ENCODE results near the gene MVB12B.
"Not testable (repeated sequence)": the region's sequence is repeated elsewhere in the genome, so short reads cannot be mapped to it uniquely, and the experiment has no call there.

MVB12B gene

DNA sequence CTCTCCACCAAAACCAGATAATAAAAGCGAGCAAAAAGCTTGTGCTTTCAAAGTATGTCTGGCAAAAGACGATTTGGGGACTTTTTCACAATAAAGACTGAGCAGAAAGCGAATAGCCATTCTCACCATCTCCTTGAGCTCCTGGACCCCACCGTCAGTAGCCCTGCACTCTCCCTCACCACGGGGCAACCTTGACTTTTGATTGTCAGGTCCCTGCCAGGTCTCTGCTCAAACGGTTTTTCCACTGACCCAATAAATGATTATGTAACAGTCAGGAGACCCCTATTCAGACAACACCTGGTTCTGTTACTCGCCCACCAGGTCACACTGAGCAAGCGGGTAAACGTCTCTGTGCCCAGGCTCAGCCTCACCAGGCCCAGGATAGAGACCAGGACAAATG is 131.3 kb downstream of the MVB12B start:
- DNase-seq: no peak

DNA sequence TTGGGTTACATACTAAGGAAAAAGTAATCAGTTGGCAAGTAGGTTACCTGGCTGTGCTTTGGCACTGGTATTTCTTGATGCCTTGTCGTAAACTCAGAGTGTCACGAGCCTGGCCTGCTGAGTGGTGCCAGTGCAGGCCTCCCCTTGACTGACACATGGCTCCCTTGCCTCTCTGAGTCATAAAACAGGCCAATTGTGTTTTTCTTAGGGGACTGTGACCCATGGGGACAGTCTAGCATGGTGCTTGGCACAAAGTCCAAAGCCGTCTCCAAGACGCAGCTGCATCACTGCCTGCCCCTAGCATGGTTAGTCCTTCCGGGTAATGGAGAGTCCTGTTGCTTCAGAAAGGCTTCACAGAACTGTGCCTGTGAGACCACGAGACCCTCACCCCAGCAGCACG is 132.5 kb downstream of the MVB12B start:
- no peak for DNase-seq

DNA sequence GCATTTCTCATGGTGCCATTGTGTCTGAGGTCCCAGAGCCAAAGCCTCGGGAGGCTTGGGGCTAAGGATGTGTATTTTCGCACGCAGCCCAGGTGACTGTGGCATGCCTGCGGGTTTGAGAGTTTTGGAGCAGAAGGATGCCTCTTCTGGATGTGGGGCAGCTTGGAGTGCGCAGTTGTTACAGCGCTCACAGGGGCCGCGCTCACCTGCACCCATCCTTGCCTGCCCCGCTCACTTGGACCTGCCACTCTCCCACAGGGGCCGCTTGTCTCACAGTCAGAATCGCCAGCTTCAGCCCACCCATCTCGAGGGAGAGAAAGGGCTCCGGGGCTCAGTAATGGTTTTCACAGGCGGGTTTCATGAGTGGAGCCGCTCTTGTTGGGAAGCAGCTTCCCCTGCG is 132.9 kb downstream of the MVB12B start:
- DNase-seq: no peak

DNA sequence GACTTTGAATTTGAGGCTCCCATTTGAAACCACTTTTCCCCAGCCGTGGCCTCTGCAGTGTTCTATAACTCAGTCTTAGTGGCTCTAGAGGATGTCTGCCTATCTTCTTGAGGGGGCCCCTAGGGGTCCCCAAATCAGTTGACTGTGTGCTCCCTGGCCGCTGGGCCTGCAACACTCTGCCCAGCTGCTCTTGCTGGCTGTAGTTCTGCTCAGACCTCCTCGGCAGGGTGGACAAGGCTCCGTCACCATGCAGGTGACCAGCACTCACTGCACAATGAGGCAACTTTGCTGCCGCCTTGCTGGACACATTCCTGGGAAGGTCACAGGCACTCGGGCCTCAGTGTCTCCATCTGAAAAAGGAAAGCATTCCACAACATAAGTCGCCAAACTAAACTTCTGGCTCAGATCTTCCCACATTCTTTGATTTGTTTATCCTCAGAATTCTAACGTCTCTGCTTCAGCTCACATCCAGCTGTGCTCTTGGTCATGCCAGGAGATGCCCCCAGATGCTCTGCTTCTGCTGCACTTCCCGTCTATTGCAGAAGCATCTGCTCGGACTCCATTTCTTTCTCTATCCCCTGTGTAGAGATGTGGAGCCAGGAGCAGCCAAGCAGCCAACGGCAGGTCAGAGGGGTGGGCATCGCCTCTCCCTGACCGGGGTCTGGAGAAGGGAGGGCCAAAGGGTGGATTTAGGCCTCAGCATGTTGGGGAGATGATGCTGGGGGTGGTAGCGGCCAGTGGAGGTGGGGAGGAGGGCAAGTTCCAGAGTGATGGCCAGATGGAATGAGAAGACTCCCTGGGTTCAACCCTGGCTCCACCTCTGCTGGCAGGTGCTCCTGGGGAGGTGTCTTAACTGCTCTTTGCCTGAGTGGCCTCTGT is 133.6 kb downstream of the MVB12B start:
- no peak for DNase-seq

DNA sequence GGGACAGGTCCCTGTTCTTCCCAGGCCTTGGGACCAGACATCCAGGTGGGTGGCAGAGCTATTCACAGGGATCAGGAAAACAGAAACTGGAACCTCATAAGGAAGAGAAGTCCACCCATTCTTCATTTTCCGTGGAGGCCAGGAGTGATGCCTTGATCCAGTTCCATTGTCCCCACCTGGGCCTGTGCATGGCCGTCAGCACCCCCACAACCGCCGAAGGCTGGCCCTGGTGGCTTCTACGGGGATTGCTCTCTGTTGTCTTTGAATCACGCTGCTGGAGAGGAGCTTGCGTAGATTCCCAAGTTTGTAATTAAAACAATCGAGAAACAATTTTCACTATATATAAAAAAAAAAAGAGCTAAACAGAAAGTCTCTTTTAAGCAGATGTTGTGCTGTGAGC is 134.4 kb downstream of the MVB12B start:
- DNase-seq: no peak

DNA sequence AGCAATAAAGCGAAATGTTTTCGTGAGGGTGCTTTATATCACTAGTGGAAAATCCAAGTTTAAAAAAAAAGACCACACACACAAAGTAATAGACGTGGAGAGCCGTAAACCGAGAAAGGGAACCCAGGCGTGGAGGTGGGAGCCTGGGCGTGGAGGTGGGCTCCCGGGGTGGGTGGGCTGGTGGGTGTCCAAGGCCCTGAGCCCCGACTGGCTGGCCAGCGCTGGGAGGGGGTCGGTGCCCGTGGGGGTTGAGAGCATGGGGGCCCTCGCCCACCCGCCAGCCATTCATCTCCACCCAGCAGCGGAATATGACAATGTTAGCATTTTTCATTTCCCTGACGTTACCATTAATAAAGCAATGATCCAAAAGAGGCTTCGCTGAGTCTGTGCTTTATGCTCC is 135.0 kb downstream of the MVB12B start:
- DNase-seq: no peak

DNA sequence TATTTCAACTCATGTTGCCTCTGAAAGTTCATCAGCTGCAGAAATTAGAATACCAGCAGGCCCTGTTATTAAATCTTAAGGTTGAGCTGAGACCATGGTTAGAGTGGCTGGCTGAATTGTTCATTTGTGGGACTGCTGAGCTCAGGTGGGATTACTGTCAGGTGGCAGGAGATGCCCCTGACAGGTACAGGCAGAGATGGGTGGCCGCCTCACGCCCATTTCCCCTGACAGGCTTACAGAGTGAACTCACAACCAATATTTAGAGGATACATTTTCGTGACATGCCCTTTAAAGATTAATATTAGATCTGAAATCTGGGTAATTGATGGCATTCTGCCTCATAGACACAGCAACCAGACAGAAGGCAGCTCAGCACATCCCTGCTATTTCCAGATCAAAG is 136.0 kb downstream of the MVB12B start:
- no peak for DNase-seq

DNA sequence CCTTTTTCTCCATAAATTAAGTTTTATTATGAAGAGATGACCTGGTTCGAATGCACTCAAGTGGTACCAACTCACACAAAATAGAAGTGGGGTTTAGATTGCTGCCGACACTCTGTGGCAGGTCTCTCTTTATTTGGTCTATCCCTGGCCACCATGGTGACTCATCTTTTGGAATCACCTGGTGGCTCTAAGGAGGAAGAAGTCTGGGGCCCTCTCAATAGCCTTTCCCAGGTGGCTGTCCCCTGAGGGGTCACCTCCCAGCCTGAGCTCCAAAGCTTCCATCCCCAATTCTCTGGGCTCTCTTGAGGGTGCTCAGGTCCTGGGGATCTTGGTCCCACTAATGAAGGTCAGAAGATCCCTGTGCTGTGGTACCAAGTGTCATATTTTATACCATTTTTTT is 136.8 kb downstream of the MVB12B start:
- no peak for DNase-seq

DNA sequence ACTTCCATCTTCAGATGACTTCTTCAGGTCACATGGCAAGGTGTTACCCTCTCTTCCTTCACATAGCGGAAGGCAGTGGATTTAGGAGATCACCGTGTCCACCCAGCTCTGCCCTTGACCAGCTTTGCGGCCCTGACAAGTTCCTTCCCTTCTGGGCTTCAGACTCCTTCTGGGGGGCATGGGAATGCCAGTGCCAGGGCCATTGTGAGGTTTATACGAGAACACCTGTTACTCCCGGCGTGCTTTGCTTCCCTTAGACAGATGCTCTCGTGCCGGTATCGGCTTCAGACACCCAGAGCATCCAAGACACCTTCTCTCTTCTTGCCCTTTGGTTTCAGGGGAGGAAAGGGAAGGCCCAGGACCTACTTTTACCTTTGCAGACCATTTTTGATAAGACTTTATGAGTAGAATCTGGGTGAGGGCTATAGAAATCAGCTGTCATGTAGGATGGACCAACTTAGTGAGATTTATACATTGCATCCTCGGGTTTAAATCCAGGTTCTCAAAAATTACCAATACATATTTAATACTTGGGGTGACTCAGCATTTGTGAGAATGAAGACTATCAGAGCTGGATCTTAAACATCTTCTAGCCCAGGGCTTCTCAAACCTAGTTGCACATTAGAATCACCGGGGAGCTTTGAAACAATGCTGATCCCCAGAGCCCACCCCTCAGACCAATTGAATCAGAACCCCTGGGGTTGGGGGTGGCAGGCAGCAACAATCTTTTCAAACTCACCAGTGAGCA is 138.2 kb downstream of the MVB12B start:
- DNase-seq: no peak

DNA sequence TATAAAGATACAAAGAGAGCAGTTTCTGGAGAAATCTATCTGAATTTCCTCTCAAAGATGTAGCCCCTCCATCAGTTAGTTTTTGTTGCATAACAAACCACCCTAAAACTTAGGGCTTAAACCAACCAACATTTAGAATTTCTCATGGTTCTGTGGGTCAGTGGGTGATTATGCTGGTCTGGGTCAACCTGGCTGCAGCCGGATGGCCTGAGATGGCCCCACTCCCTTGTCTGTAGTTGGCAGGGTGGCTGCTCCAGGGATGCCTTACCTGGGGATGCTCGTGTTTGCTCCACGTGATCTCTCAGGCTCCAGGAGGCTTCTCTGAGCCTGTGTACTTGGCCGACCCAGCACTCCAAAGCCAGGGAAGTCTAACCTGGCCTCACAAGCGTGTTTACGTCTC is 139.3 kb downstream of the MVB12B start:
- no peak for DNase-seq

DNA sequence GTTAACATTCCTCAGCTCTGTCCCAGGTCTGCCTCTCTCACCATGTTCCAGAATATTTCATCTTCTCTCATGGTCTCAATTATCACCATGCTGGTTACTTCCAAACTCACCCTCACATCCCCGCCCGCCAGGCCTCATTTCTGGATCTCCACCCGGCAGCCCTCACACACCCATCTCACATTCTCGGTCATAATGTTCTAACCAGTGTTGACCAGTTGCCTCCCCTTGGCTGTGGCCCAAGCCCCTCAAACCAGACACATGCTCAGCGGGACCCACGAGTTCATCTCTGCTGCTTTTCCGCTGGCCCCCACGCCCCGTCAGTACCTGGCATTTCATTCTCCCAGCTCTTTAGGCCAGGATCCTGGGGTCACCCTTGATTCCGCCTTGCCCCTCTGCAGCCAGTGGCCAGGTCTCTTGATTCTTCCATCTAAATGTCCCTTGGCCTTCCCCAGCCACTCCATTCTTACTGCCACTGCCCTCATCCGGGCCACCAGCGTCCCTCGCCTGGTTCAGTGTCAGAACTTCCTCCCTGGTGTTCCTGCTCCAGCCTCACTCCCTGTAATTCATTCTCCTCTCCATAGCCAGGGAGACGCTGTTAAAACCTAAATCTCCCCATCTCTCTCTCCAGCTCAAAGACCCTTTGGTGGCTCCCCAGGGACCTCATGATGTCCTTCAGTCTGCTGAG is 141.7 kb downstream of the MVB12B start:
- DNase-seq: no peak

DNA sequence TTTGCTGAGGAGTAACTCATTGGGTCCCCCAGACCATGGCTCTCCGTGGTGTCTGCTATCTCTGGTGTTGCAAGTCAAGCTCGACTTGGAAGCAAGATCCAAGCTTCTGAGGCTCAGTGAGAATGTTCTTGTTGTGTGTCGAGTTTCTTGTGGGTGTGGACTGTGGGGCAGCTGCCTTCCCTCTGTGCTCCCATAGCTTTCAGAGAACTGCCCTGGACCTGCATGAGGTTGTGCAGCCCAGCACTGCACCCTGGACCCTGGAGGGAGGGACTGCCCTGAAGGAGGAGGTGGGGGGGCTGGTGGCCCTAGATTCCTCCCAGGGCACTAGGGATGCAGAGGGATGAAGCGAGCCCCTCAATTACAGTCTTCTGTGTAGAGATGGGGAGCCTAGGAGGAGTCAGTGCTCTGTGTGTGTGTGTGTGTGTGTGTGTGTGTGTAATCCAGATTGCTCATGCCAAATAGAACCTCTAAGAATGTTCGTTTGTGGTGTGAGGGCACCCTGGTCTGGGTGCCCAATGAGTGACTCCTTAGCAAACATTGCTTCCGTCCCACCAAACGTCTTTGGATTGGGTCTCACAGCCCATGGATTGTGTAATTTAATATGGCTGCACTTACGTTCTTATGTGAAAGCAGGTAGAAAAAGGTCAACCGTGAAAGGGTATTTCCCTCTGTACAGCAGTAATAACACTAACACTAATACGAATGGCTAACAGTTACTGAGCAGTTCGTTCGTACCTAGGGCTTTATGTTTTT is 143.8 kb downstream of the MVB12B start:
- peak; percentile 6 for DNase-seq

DNA sequence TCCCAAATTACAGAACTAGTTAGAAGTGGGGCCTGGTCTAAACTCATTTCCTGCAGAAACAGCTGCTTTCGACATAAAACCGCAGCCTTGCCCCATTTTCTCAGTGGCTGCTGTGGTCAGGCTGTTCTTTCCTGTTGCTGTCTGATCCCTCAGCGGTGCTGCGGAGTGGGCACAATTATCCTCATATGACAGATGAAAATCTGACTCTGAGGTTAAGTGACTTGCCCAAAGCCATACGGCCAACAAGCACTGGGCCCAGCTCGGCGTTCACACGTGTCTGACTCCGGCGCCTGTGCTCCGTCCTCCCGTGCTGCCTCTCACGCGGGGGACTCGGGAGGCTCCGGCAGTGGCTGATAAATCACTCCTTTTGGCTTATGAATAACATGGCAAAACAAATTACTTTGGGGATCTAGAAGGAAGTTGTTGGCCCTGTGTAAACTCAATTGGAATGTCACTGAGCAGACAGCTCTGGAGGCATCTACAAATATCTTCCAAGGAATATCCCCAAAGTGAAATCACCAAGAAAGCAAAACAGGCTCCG is 144.5 kb downstream of the MVB12B start:
- DNase-seq: peak; percentile 73

DNA sequence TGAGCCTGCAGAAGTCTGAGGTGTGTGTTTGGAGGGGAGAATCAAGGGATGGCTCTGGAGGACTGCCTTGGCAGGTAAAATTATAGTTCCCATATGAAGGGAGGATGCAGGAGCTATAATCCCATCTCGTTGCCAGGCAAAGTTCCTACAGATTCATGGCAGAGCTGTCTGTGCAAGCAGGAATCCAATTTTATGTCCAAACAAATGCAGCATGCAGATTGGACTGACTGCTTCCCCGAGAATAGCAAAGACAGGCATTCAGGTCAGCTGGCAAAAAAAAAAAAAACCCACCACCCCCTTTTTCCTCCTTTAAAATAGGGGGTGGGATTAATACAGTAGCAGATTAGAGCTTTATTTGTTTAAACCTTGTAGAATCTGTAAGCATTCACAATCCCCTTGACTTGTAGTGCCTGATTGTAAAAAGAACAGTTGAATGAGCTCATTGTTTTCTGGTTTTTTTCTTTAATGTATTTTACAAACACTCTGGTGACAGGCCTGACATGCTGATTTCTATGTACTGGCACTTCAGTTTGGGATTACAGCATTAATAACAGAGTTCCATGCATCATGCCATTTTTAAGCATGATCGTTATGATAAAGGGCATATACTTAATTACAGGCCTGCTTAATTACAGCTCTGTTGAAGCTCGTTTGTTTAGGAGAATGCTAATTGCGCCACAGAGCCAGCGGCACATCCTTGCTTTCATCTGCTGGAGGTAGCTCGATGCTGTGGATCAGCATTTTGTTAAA is 145.7 kb downstream of the MVB12B start:
- DNase-seq: no peak

DNA sequence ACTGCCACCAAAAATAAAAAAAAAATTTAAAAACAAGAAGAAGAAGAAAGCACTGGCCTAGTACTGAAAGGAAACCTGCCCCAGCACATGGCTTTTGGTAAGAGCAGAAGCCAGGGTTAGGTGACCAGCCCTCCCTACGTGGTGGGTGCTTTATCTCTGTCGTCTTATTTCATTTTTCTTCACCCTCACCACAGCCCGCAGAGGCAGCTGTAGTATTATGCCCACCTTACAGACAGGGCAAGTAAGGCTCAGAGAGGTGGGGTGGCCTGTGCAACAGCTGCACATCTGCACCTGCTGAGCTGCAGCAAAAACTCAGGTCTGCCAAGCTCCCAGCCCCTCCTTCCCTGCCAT is 146.3 kb downstream of the MVB12B start:
- no peak for DNase-seq

DNA sequence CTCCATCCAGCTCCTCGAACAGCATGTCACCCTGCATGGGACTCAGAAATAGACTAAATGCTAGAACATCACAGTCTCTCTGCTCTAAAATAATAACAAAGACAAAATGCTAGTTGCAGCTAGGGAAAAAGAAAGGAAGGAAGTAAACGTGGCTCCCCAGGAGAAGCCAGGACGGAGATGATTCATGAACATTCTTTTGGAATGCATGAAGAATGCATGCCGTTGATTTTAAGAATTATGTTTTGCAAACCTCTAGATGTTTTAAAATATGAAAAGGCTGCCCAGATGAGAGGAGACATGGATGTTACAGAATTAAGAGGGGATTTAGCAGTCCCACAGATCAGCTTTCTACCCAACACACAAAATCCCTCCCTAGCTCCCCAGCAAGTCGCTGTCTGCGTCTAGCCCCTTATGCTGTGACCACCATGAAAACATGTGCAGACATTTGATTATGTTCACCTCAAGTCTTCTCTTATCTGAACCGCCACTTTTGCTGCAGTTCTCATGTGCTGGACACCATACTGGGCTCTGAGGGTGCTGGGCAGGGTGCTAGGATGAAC is 147.7 kb downstream of the MVB12B start:
- DNase-seq: peak; percentile 69

DNA sequence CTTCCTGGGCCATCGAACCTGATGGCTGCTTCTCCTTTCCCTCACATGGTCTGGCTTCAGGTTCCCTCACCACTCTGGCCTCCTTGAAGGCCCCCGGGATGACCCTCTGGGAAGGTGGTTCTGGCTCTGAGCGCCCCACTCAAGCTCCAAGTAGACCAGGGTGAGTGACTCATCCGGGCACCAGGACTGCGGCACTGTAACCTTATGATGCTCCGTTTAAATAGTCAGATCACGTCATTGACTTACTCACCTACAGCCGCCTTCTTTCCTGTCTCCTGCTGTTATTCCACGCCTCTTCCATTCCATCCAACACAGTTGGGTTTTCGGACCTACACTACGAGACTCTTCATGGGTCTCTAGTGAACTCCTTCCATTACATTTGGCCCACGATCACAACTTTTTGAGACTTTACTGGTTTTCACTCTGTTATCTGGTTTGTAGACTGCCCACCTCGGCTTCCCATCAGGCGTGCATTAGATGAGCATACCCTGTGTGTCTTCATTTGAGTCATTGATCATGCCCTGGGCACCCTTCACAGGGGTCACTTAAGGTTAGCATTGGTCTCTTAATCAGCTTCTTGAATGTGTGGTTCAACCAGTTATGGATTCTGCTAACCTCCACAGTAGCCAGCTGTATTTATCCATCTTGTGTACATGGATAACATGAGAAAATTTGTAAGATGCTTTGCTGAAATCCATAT is 148.3 kb downstream of the MVB12B start:
- peak; percentile 85 for DNase-seq

DNA sequence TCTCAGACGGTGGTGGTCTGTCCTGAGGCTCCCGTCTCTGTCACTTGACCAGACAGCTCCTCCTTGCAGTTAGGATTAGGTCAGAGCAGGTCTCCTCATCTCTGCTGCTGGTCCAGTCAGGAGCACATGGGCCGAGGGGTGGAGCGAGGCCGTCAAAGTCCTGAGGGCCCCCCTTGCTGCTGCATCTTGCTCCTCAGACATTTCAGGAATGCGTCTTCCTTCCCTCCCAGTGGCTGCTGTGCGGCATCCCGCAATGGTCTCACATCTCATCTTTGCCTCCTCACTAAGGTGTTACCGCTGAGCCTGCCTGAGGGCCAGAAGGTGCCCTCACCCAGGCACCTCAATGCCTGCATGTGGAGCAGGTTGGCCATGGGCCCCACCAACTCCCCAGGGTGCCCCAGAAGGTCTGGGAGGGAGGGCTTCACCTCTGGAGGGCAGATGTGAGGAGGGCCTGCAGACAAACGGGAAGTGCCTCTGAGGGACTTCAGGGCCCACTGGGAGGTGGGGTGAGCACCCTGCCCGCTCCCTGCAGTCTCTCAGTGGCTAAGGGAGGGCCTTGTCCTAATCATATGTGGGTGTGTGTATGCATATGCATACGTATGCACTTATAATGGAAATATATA is 149.4 kb downstream of the MVB12B start:
- no peak for DNase-seq

DNA sequence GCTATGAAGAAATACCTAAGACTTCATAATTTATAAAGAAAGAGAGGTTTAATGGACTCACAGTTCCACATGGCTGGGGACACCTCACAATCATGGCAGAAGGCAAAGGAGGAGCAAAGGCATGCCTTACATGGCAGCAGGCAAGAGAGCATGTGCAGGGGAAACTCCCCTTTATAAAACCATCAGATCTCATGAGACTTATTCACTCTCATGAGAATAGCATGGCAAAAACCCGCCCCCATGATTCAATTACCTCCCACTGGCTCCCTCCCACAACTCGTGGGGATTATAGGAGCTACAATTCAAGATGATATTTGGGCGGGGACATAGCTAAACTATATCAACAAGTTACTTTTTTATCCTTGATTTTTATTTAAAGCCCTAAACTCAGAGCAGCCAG is 150.8 kb downstream of the MVB12B start:
- DNase-seq: not testable (repeated sequence)

DNA sequence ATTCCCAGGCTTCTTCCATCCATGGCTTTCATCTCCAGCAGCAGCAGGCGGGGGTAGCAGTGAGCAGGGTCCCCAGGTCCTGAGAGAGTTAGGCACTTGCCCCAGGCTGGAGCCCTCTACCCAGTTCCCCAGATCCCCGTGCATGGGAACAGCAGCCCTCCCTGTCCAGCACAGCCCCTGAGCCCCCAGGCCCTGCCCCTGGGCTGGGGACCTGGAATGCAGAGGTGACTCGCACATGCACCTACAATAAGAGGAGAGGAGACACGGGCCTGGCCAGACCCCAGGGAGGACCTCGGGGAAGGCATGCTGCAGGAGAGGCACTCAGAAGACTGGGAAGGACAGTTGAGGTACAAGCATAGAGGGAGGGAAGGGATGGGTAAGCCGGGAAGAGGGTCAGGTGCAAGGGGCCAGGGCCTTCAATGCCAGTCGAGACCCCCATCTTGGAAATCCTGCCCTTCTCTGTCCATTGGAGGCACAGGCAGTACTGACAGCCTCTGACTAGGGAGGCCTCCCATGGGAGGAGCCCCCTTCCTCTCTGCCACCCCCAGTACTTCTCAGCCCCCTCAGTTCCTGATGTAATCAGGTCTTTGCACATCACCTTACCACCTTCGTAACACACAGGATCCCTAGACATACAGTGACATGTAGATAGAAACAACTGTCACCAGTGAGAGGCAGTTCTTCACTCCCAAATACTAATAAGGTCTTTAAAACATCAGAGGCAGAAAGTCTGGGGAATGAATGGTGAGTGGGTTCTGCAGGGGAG is 151.8 kb downstream of the MVB12B start:
- DNase-seq: no peak
